Suprapubic skin (tissue), 3 donors: ENCODE data around the gene FOXO6.

Source experiments
- POLR2A ChIP-seq, 2 donors: fragments of 450-650 bp; IDR thresholded peaks; one replicate each; pipeline ENCODE4 v1.6.1; 2017; ENCODE audit warnings: antibody characterized with exemption in 2 of 2, mild to moderate bottlenecking in 2 of 2, moderate library complexity in 2 of 2
- TF ChIP-seq, protein P1 (sequence below), 2 donors: fragments of 200-600 bp in 1 of 2; fragments of 450-650 bp in 1 of 2; sonication (generic) in 1 of 2; IDR thresholded peaks; one replicate each; pipeline ENCODE4 v1.5.1; 2016 to 2019; ENCODE audit warnings: antibody characterized with exemption in 2 of 2, mild to moderate bottlenecking in 1 of 2, moderate library complexity in 1 of 2

DNA sequence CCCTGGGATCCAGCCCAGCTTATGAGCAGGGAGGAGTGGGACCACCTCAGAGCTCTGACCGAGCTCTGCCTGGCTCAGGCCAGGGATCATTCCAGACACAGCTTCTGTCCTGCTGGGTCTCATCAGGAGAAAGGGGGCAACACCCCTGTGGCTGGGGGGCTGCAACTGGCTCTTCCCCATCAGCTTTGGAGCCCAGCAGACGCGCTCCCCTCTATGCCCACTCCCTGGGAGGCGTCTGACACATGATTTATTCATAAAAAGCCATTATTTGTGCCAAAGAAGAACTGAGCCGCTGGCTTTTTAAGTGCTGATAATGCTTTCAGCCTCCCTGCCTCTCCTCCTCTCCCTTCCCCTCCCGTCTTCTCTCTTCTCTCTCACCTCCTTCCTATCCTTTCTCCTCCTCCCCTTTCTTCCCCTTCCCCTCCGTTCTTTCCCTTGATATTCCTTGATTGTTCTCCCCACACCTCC is 25.0 kb downstream of the FOXO6 start:
- TF ChIP-seq, protein P1, sequence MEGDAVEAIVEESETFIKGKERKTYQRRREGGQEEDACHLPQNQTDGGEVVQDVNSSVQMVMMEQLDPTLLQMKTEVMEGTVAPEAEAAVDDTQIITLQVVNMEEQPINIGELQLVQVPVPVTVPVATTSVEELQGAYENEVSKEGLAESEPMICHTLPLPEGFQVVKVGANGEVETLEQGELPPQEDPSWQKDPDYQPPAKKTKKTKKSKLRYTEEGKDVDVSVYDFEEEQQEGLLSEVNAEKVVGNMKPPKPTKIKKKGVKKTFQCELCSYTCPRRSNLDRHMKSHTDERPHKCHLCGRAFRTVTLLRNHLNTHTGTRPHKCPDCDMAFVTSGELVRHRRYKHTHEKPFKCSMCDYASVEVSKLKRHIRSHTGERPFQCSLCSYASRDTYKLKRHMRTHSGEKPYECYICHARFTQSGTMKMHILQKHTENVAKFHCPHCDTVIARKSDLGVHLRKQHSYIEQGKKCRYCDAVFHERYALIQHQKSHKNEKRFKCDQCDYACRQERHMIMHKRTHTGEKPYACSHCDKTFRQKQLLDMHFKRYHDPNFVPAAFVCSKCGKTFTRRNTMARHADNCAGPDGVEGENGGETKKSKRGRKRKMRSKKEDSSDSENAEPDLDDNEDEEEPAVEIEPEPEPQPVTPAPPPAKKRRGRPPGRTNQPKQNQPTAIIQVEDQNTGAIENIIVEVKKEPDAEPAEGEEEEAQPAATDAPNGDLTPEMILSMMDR (IDR thresholded peaks at IDR 0.05), result no peak
- TF ChIP-seq POLR2A (IDR thresholded peaks at IDR 0.05), result no peak
